NCI-H460 (cell line): ENCODE data around the gene RAI14. TPM values are rescaled to one million over a fixed set of nuclear protein-coding genes. Genes with fewer than 3 reads are reported as not detected.

Experiments
- DNase-seq: peaks from one replicate; pipeline ENCODE4 v3.0.0-alpha.2; 2016; ENCODE audit warnings: low read depth; ENCODE audit errors: extremely low read depth
- total RNA-seq: library from RNA; depleted of rRNA; stranded (reverse); fragments of >200 nt; shearing (Covaris generic); gene quantifications from 2 replicates; pipeline ENCODE4 v1.2.3, GENCODE V29; 2014

Gene RAI14
- total RNA-seq, 1 experiment from 2014 or later: 15.9 TPM

GRCh38 chr5:34841816-34842215 lies 185.7 kb downstream of the RAI14 start:
- DNase-seq: no peak

GRCh38 chr5:34842554-34842953 lies 186.4 kb downstream of the RAI14 start:
- no peak for DNase-seq

- DNase-seq: no peak
Observed at GRCh38 chr5:34843497-34843896, 187.4 kb downstream of the RAI14 start.

GRCh38 chr5:34844106-34844505 lies 188.0 kb downstream of the RAI14 start:
- no peak for DNase-seq

- no peak for DNase-seq
Observed at GRCh38 chr5:34844999-34845398, 188.9 kb downstream of the RAI14 start.

- no peak for DNase-seq
Observed at GRCh38 chr5:34847056-34847455, 190.9 kb downstream of the RAI14 start.

- no peak for DNase-seq
Observed at GRCh38 chr5:34847552-34847951, 191.4 kb downstream of the RAI14 start.

GRCh38 chr5:34848230-34848629 lies 192.1 kb downstream of the RAI14 start:
- no peak for DNase-seq

- DNase-seq: no peak
Observed at GRCh38 chr5:34849253-34849652, 193.1 kb downstream of the RAI14 start.

- DNase-seq: no peak
Observed at GRCh38 chr5:34854459-34855174, 198.5 kb downstream of the RAI14 start.

- DNase-seq: no peak
Observed at GRCh38 chr5:34857161-34857560, 201.0 kb downstream of the RAI14 start.

GRCh38 chr5:34857894-34858293 lies 201.8 kb downstream of the RAI14 start:
- no peak for DNase-seq

- DNase-seq: no peak
Observed at GRCh38 chr5:34858790-34859189, 202.7 kb downstream of the RAI14 start.

GRCh38 chr5:34859253-34859652 lies 203.1 kb downstream of the RAI14 start:
- no peak for DNase-seq

- DNase-seq: no peak
Observed at GRCh38 chr5:34863946-34864345, 207.8 kb downstream of the RAI14 start.

- no peak for DNase-seq
Observed at GRCh38 chr5:34865091-34865490, 209.0 kb downstream of the RAI14 start.

- peak; percentile 2 for DNase-seq
Observed at GRCh38 chr5:34866989-34867471, 210.9 kb downstream of the RAI14 start.

- DNase-seq: no peak
Observed at GRCh38 chr5:34867660-34868059, 211.5 kb downstream of the RAI14 start.

GRCh38 chr5:34868791-34869190 lies 212.7 kb downstream of the RAI14 start:
- DNase-seq: no peak

- no peak for DNase-seq
Observed at GRCh38 chr5:34869256-34869655, 213.1 kb downstream of the RAI14 start.

GRCh38 chr5:34870382-34870781 lies 214.3 kb downstream of the RAI14 start:
- DNase-seq: no peak

- DNase-seq: no peak
Observed at GRCh38 chr5:34876275-34876674, 220.1 kb downstream of the RAI14 start.

- no peak for DNase-seq
Observed at GRCh38 chr5:34881246-34881645, 225.1 kb downstream of the RAI14 start.
